ENCODE data around the gene USP25.

DNA sequence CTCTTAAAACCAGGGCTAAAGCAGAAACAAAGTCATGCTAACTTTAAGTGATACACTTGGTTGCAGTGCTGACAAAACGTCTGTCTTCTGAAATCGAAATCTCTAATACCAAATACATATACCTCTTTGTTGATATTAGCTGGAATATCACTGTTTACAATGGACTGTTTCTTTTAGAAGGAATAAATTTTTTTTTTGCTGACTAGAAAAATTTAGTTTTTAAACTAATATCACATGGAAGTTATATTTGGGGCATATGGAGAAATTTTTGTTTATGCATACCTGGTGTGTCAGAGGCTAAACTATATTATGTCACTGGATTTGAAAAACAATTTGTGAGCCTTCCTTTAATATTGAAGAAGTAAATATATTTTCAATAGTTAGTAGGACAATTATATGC, 39.1 kb downstream of the USP25 start:
- TF ChIP-seq, protein P1, sequence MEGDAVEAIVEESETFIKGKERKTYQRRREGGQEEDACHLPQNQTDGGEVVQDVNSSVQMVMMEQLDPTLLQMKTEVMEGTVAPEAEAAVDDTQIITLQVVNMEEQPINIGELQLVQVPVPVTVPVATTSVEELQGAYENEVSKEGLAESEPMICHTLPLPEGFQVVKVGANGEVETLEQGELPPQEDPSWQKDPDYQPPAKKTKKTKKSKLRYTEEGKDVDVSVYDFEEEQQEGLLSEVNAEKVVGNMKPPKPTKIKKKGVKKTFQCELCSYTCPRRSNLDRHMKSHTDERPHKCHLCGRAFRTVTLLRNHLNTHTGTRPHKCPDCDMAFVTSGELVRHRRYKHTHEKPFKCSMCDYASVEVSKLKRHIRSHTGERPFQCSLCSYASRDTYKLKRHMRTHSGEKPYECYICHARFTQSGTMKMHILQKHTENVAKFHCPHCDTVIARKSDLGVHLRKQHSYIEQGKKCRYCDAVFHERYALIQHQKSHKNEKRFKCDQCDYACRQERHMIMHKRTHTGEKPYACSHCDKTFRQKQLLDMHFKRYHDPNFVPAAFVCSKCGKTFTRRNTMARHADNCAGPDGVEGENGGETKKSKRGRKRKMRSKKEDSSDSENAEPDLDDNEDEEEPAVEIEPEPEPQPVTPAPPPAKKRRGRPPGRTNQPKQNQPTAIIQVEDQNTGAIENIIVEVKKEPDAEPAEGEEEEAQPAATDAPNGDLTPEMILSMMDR (conservative IDR thresholded peaks at IDR 0.05 in 1 of 2, IDR thresholded peaks at IDR 0.05 in 1 of 2; ENCODE audit: low read depth in 1 of 2, low read length in 2 of 2), result no peak
- no peak for TF ChIP-seq EZH2 (IDR thresholded peaks at IDR 0.05; ENCODE audit: low read length, missing control alignments)
